ENCODE data around the gene PRKG1. TPM values are rescaled to one million over a fixed set of nuclear protein-coding genes. Genes with fewer than 3 reads are reported as not detected.
"Not testable (repeated sequence)": the region's sequence is repeated elsewhere in the genome, so short reads cannot be mapped to it uniquely, and the experiment has no call there.

Gene PRKG1
- total RNA-seq, 1 donor from 2014 or later: 4.6 TPM

DNA sequence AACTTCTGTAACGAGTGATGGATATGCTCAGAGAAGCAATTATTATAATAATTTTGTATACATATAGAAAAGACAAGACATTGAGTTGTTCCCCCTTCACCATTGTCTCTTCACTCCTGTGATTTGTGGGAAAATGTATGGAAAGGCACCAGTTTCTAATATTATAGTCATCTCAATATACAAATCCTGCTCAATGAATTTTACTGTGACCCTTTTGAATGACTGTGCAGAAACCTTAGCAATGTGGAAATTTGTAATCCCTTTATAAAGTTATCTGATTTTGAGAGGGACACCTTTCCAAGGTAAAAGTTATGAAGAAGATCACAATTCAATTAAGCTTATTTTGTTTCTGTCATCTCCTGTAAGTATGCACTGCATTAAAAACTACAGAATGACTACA is 1165.5 kb downstream of the PRKG1 start:
- TF ChIP-seq, protein P1, sequence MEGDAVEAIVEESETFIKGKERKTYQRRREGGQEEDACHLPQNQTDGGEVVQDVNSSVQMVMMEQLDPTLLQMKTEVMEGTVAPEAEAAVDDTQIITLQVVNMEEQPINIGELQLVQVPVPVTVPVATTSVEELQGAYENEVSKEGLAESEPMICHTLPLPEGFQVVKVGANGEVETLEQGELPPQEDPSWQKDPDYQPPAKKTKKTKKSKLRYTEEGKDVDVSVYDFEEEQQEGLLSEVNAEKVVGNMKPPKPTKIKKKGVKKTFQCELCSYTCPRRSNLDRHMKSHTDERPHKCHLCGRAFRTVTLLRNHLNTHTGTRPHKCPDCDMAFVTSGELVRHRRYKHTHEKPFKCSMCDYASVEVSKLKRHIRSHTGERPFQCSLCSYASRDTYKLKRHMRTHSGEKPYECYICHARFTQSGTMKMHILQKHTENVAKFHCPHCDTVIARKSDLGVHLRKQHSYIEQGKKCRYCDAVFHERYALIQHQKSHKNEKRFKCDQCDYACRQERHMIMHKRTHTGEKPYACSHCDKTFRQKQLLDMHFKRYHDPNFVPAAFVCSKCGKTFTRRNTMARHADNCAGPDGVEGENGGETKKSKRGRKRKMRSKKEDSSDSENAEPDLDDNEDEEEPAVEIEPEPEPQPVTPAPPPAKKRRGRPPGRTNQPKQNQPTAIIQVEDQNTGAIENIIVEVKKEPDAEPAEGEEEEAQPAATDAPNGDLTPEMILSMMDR (IDR thresholded peaks at IDR 0.05; ENCODE audit: unreplicated experiment): no peak
- Mint-ChIP-seq H3K4me3 (ENCODE audit: low read depth) (no peak overlapping the region), H3K27me3 (no peaks in the 10 kb centered on the region), H3K27ac (no peak overlapping the region), H3K4me1 (ENCODE audit: low read depth) (no peaks in the 10 kb centered on the region), H3K36me3 (ENCODE audit: insufficient read depth) (no peaks in the 10 kb centered on the region), H3K9me3 (ENCODE audit: low read depth) (no peaks in the 10 kb centered on the region)
- no peak for DNase-seq (ENCODE audit: low spot score, unreplicated experiment)

DNA sequence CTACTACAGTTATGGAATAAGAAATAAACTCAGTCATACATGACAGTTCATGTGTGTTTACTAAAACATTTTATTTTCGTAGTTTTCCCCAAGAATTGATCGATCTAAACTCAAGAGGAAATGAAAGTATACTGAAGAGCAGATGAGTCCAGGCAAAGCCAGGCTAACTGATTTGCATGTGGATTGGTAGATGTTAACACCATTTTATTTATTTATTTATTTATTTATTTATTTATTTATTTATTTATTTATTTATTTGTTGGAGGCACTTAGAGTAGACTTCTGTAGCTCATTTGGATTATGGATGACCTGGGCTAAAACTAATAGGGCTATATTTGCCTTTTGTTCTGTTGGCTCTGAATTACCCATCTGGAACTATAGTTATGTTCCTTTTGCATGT is 1171.3 kb downstream of the PRKG1 start:
- Mint-ChIP-seq H3K36me3 (ENCODE audit: insufficient read depth) (no peaks in the 10 kb centered on the region), H3K27me3 (no peaks in the 10 kb centered on the region), H3K9me3 (ENCODE audit: low read depth) (no peaks in the 10 kb centered on the region), H3K4me3 (ENCODE audit: low read depth) (no peak overlapping the region), H3K27ac (no peak overlapping the region), H3K4me1 (ENCODE audit: low read depth) (no peaks in the 10 kb centered on the region)
- TF ChIP-seq, protein P1 (IDR thresholded peaks at IDR 0.05; ENCODE audit: unreplicated experiment): no peak
- no peak for DNase-seq (ENCODE audit: low spot score, unreplicated experiment)

DNA sequence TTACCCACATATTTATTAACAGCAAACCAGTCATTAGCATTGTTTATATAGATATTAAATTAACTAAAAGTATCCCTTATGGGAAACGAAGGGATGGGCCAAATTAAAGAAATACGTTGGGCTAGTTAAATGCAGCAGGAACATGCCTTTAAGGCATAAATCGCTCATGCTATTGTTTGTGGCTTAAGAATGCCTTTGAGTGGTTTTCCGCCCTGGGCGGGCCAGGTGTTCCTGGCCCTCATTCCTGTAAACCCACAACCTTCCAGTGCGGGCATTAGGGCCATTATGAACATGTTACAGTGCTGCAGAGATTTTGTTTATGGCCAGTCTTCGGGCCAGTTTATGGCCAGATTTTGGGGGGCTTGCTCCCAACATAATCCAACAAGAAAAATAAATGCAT is 1173.6 kb downstream of the PRKG1 start:
- H3K27ac Mint-ChIP-seq: not testable (repeated sequence)

DNA sequence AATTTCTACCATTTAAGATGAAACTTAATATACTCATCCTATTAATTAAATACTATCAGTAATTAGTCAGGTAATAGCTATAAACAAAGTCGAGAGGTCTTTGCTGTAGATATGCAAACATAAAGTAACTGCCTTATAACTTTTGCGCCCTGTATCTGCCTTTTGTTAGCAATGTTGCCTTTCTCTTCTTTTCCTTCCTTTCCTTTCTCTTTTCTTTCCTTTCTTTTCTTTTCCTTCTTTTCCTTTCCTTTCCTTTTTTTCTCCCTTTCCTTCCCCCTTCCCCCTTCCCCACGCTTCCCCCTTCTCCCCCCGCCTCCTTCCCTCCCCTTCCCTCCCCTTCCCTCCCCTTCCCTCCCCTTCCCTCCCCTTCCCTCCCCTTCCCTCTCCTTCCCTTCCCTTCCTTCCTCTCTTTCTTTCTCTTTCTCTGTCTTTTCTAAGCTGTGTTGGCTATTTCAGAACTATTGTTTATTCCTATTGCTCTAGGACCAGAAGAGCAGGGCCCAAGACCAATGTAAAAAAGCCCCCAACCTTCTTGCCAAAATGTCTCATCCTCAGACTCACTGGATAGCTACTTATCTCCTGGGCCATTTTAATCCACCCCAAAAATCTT is 1174.5 kb downstream of the PRKG1 start:
- DNase-seq (ENCODE audit: low spot score, unreplicated experiment): no peak
- H3K27me3 Mint-ChIP-seq: no peaks in the 10 kb centered on the region
- H3K9me3 Mint-ChIP-seq (ENCODE audit: low read depth): no peaks in the 10 kb centered on the region
- H3K4me1 Mint-ChIP-seq (ENCODE audit: low read depth): no peaks in the 10 kb centered on the region
- H3K27ac Mint-ChIP-seq: no peak overlapping the region
- no peaks in the 10 kb centered on the region for H3K36me3 Mint-ChIP-seq (ENCODE audit: insufficient read depth)
- TF ChIP-seq, protein P1 (IDR thresholded peaks at IDR 0.05; ENCODE audit: unreplicated experiment): no peak
- no peak overlapping the region for H3K4me3 Mint-ChIP-seq (ENCODE audit: low read depth)

More for the DNA sequence above, 1173.6 kb downstream of the PRKG1 start:
- H3K27me3 Mint-ChIP-seq; H3K36me3 Mint-ChIP-seq (ENCODE audit: insufficient read depth); H3K9me3 Mint-ChIP-seq (ENCODE audit: low read depth); DNase-seq (ENCODE audit: low spot score, unreplicated experiment); H3K4me1 Mint-ChIP-seq (ENCODE audit: low read depth); H3K4me3 Mint-ChIP-seq (ENCODE audit: low read depth): not testable (repeated sequence)

DNA sequence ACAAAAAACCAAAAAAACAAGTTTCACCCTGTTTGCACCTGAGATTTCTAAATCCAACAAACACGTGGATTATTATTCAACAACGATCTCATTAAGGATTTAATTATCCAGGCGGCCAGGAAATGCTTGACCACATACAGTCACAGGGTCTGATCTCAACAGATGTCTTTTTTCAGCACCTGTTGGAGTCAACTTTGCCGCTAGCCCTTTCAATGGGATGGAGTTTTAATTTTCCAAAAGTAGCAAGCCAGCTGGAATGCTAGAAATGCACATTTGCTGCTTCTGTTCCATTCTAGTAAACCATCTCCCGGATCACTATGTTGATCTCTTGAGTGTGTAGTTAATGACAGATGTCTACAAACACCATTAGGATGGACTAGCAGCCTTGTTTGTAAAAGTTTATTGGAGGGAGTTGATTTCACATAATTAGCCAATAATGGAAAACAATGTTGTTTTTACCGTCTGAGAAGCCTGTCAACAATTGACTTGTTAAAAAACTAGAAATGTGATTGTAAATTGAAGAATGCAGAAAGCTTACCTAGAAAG is 1175.6 kb downstream of the PRKG1 start:
- no peaks in the 10 kb centered on the region for H3K4me1 Mint-ChIP-seq (ENCODE audit: low read depth)
- no peaks in the 10 kb centered on the region for H3K9me3 Mint-ChIP-seq (ENCODE audit: low read depth)
- TF ChIP-seq, protein P1 (IDR thresholded peaks at IDR 0.05; ENCODE audit: unreplicated experiment): no peak
- no peak for DNase-seq (ENCODE audit: low spot score, unreplicated experiment)
- H3K27me3 Mint-ChIP-seq: no peaks in the 10 kb centered on the region
- no peak overlapping the region for H3K4me3 Mint-ChIP-seq (ENCODE audit: low read depth)
- H3K27ac Mint-ChIP-seq: no peak overlapping the region
- H3K36me3 Mint-ChIP-seq (ENCODE audit: insufficient read depth): no peaks in the 10 kb centered on the region

DNA sequence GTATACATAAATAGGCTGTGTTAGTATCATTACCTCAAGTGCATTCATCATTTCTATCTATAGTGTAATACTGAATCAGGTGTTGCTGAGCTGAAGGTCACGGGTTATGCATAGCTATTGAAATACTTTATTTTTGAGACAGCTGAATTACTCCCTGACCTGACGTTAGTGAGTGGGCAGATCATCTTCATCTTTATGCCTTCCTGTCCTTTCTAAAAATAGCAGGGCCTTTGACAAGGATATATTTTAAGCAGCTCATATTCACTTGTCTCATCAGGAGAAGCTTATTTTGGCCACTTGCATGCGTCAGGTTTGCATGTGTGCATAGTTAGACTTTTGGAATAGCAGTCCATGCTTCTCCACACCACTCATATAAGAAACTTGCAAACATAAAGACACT is 1176.2 kb downstream of the PRKG1 start:
- no peaks in the 10 kb centered on the region for H3K9me3 Mint-ChIP-seq (ENCODE audit: low read depth)
- H3K4me3 Mint-ChIP-seq (ENCODE audit: low read depth): no peak overlapping the region
- H3K27ac Mint-ChIP-seq: no peak overlapping the region
- DNase-seq (ENCODE audit: low spot score, unreplicated experiment): no peak
- H3K4me1 Mint-ChIP-seq (ENCODE audit: low read depth): no peaks in the 10 kb centered on the region
- TF ChIP-seq, protein P1 (IDR thresholded peaks at IDR 0.05; ENCODE audit: unreplicated experiment): no peak
- H3K27me3 Mint-ChIP-seq: no peaks in the 10 kb centered on the region
- H3K36me3 Mint-ChIP-seq (ENCODE audit: insufficient read depth): no peaks in the 10 kb centered on the region

Data from progenitor cell of endocrine pancreas (in vitro differentiated cells).